Ovary (tissue), 3 donors: ENCODE measurements around the gene TSEN34.

Source experiments
- EP300 ChIP-seq: sonication (generic); formaldehyde crosslinking; IDR thresholded peaks from one replicate; pipeline ENCODE4 v1.6.1; 2017; ENCODE audit warnings: antibody characterized with exemption
- POLR2A ChIP-seq: fragments of 450-650 bp; IDR thresholded peaks from one replicate; pipeline ENCODE4 v1.6.1; 2017; ENCODE audit warnings: antibody characterized with exemption, mild to moderate bottlenecking, moderate library complexity
- TF ChIP-seq, protein P1 (sequence below), 3 donors: fragments of 450-650 bp in 2 of 3; fragments of 200-600 bp in 1 of 3; IDR thresholded peaks; one replicate each; pipeline versions ENCODE4 v1.5.1 to v1.8.0; 2016 to 2022; ENCODE audit warnings: antibody characterized with exemption in 3 of 3, mild to moderate bottlenecking in 1 of 3
- donor health status: DM: no; HTN: no; CAD: no.

DNA sequence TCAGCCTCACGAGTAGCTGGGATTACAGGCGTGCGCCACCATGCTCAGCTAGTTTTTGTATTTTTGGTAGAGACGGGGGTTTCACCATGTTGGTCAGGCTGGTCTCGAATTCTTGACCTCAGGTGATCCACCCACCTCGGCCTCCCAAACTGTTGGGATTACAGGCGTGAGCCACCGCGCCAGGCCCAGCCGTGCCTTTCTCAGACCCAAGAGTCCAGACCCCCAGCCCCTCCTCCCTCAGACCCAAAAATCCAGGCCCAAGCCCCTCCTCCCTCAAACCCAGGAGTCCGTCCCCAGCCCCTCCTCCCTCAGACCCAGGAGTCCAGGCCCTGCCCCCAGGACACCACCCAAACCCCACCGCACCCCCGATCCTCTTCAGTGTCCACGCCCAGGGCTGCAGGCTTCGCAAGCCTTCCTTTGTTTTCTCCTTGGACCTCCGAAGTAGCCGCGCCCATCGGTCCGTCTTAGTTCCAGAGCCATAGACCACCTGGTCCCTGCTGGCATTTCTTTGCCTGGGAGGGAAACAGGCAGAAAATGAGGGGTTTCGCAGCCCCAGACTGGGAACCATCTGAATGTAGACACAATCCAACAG lies 21.9 kb upstream of the TSEN34 start:
- no peak for TF ChIP-seq POLR2A
- TF ChIP-seq, protein P1, sequence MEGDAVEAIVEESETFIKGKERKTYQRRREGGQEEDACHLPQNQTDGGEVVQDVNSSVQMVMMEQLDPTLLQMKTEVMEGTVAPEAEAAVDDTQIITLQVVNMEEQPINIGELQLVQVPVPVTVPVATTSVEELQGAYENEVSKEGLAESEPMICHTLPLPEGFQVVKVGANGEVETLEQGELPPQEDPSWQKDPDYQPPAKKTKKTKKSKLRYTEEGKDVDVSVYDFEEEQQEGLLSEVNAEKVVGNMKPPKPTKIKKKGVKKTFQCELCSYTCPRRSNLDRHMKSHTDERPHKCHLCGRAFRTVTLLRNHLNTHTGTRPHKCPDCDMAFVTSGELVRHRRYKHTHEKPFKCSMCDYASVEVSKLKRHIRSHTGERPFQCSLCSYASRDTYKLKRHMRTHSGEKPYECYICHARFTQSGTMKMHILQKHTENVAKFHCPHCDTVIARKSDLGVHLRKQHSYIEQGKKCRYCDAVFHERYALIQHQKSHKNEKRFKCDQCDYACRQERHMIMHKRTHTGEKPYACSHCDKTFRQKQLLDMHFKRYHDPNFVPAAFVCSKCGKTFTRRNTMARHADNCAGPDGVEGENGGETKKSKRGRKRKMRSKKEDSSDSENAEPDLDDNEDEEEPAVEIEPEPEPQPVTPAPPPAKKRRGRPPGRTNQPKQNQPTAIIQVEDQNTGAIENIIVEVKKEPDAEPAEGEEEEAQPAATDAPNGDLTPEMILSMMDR (IDR thresholded peaks at IDR 0.05) = no peak
- TF ChIP-seq EP300 = no peak
